HG03060 (cell line): ENCODE results near the gene GRPEL2.
"Not testable (repeated sequence)": the region's sequence is repeated elsewhere in the genome, so short reads cannot be mapped to it uniquely, and the experiment has no call there.

Experiments used
- ATAC-seq: cut with Tn5 transposase; IDR thresholded peaks from one replicate; pipeline ENCODE4 v1.9.1; 2021; ENCODE audit warnings: low read depth, moderate number of reproducible peaks; ENCODE audit not compliant: unreplicated experiment

The GRPEL2 gene

DNA sequence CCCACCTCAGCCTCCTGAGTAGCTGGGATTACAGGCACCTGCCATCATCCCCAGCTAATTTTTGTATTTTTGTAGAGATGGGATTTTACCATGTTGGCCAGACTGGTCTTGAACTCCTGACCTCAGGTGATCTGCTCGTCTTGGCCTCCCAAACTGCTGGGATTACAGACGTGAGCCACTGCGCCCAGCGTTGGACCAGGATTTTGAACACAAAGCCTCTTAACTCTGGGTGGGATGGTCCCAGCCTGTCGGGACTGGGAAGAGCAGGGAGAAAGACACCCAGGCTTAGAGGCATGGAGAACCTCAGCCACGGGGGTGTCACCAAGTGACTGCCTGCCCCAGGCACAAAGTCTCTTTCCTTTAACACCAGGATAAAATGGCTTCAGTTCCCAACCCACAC, 45.8 kb downstream of the GRPEL2 start:
- not testable (repeated sequence) for ATAC-seq

DNA sequence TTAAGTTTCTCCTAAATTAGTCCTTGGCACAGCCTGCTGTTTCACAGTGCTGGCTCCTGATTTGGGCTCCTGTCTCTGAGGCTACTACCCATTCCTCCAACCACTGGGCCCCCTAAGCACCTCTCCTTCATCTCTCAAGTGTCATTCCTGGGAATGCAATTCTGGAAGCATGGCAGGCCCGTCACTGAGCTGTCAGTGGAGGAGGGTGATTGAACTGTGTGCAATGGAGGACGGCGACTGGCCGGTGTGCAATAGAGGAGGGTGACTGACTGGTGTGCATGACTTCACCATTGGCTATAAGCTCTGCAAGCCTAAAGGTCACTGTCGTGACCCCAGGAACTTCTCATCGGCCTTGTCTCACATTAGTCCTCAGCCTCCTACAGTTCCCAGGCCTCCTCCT, 46.2 kb downstream of the GRPEL2 start:
- no peak for ATAC-seq

GRCh38 chr5:149392718-149393117, 47.4 kb downstream of the GRPEL2 start:
- ATAC-seq = no peak

DNA sequence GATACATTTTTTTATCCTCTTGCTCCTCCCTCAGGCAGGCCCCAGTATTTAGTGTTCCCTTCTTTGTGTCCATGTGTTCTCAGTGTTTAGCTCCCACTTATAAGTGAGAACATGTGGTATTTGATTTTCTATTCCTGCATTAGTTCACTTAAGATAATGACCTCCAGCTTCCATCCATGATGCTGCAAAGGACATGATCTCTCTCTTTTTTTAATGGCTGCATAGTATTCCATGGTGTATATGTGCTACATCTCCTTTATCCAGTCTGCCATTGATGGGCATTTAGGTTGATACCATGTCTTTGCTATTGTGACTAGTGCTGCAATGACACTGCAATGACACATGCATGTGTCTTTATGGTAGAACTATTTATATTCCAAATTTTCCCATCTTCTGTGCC, 49.7 kb downstream of the GRPEL2 start:
- not testable (repeated sequence) for ATAC-seq

DNA sequence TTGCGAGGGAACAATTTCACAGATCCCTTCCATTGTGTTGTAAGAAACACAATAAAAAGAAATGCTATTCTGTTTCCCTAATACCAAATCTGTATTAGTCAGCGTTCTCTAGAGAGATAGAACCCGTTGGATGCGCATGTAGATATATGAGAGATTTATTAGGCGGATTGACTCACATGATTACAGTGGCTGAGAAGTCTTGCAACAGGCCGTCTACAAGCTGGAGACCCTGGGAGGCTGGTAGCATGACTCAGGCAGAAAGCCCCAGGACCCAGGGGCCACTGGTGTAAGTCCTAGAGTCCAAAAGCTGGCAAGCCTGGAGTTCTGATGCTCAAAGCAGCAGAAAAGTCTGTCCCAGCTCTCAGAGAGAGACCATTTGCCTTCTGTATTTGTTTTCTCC, 52.2 kb downstream of the GRPEL2 start:
- ATAC-seq = no peak

DNA sequence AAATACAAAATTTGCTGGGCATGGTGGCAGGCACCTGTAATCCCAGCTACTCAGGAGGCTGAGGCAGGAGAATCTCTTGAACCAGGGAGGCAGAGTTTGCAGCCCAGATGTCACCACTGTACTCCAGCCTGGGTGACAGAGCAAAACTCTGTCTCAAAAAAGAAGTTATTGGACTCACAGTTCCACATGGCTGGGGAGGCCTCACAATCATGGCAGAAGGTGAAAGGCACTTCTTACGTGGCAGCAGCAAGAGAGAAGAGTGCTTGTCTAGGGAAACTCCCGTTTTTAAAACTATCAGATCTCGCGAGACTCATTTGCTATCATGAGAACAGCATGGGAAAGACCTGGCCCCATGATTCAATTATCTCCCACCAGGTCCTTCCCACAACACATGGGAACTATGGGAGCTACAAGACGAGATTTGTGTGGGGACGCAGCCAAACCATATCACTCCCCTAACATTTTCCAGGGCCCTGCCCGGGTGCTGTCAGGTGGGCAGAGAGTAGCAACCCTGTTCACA, 53.5 kb downstream of the GRPEL2 start:
- ATAC-seq = not testable (repeated sequence)

DNA sequence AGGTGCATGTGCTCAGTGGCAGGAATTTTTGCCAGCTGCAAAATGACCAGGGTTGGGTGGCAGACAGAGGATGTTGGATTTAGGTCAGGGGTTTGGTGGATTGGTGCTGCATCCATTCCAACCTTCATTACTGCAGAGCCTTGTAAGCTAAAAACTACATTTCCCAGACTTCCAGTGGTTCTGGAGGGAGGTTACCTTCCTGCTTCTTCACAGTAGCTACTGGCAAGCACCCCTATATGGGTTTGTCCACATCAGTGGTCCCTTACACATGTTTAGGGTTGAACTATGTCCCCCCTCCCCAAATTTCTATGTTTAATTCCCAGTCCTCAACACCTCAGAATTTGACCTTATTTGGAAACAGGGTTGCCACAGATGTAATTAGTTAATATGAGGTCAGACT, 54.5 kb downstream of the GRPEL2 start:
- no peak for ATAC-seq

- no peak for ATAC-seq
Observed at GRCh38 chr5:149400304-149400703, 55.0 kb downstream of the GRPEL2 start.

DNA sequence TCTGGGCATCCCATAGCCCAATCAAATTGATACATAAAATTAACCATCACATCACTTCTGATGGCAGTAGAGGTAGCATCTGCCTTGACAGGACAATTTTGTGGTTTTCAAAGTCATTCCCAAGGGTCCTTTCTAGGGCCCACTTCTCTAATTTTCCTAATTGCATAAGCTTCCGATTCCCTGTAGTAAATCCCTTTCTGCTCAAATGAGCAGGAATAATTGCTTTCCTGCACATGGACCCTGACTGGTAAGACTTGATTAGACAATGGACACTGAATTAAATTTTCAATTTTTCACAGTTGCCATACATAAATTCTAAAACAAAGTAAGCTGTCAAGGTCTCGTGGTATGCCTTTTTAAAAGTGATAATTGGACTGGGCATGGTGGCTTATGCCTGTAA, 55.8 kb downstream of the GRPEL2 start:
- ATAC-seq = no peak

- ATAC-seq = no peak
Observed at GRCh38 chr5:149402291-149402690, 57.0 kb downstream of the GRPEL2 start.
